ENCODE data around the gene NBEAL1.
A peak's percentile ranks its signal among the peaks of the same experiment; 100 is the strongest.
"Not testable (repeated sequence)": the region's sequence is repeated elsewhere in the genome, so short reads cannot be mapped to it uniquely, and the experiment has no call there.

The NBEAL1 gene

GRCh38 chr2:203200866-203201265 lies 186.2 kb downstream of the NBEAL1 start:
- ChIA-PET CTCF (interaction anchor here (1.2 to 1.6 kb wide), 3 partner anchors 9 to 39 kb away, joined by 3 to 4 read pairs (median 4); no protein-coding TSS in a partner anchor), POLR2A (no interaction called here)
- TF ChIP-seq CTCF (IDR thresholded peaks at IDR 0.05; ENCODE audit: control extremely low read depth, extremely low read depth, low read depth, missing control alignments): no peak
- DNase-seq (ENCODE audit: extremely low spot score): no peak

GRCh38 chr2:203201426-203201825 lies 186.8 kb downstream of the NBEAL1 start:
- no peak for DNase-seq (ENCODE audit: extremely low spot score)
- no peak for TF ChIP-seq CTCF (IDR thresholded peaks at IDR 0.05; ENCODE audit: control extremely low read depth, extremely low read depth, low read depth, missing control alignments)
- ChIA-PET POLR2A (no interaction called here), CTCF (interaction anchor here (1.2 to 1.6 kb wide), 3 partner anchors 8 to 39 kb away, joined by 3 to 4 read pairs (median 4); no protein-coding TSS in a partner anchor)

DNA sequence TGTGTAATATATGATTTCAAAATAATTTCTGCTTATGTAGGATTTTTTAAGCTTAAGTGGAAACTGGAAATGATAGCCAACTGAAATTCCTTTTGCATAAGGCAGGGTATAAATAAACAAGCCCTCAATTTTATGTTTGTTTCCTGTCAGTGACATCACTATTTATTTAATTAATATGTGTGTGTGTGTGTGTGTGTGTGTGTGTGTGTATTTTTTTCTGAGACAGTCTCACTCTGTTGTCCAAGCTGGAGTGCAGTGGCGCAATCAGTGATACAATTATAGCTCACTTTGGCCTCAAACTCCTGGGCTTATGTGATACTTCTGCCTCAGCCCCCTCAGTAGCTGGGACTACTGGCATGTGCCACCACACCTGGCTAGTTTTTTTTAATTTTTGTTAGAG lies 194.9 kb downstream of the NBEAL1 start:
- CTCF ChIA-PET: interaction anchor here (1.0 to 1.6 kb wide), 3 partner anchors 8 to 619 kb away, joined by 3 read pairs; no protein-coding TSS in a partner anchor
- TF ChIP-seq CTCF (IDR thresholded peaks at IDR 0.05; ENCODE audit: control extremely low read depth, extremely low read depth, low read depth, missing control alignments): no peak
- POLR2A ChIA-PET: no interaction called here
- no peak for DNase-seq (ENCODE audit: extremely low spot score)

- DNase-seq (ENCODE audit: extremely low spot score): no peak
- CTCF ChIA-PET: interaction anchor here (0.7 to 3.5 kb wide), 24 partner anchors 9 to 646 kb away, joined by 3 to 30 read pairs (median 4); partner anchors contain the start of gene CYP20A1
- POLR2A ChIA-PET: no interaction called here
- TF ChIP-seq CTCF (IDR thresholded peaks at IDR 0.05; ENCODE audit: control extremely low read depth, extremely low read depth, low read depth, missing control alignments): peak; percentile 38
These were observed 210.9 kb downstream of the NBEAL1 start for GRCh38 chr2:203225423-203226039.

- POLR2A ChIA-PET; DNase-seq (ENCODE audit: extremely low spot score): not testable (repeated sequence)
- CTCF ChIA-PET: interaction anchor here (1.1 kb wide), 2 partner anchors 9 to 89 kb away, joined by 3 to 4 read pairs; partner anchors contain the start of gene CYP20A1
These were observed 215.0 kb downstream of the NBEAL1 start for GRCh38 chr2:203229674-203230073.

GRCh38 chr2:203237346-203238238 lies 222.9 kb downstream of the NBEAL1 start:
- ChIA-PET POLR2A (interaction anchor here (0.6 kb wide), 1 partner anchor 162 kb away, joined by 3 read pairs; no protein-coding TSS in a partner anchor), CTCF (interaction anchor here (1.7 to 3.9 kb wide), 2 partner anchors 8 to 12 kb away, joined by 4 to 30 read pairs; no protein-coding TSS in a partner anchor)
- DNase-seq (ENCODE audit: extremely low spot score): no peak
- TF ChIP-seq CTCF (IDR thresholded peaks at IDR 0.05; ENCODE audit: control extremely low read depth, extremely low read depth, low read depth, missing control alignments): no peak

Data from GM10248 (cell line).